Suprapubic skin (tissue), 4 donors: ENCODE results near the gene CPN2.

ENCODE experiments used
- EP300 ChIP-seq: sonication (generic); formaldehyde crosslinking; IDR thresholded peaks from one replicate; pipeline ENCODE4 v1.6.1; 2017; ENCODE audit warnings: antibody characterized with exemption
- POLR2A ChIP-seq, 2 donors: fragments of 450-650 bp; IDR thresholded peaks; one replicate each; pipeline ENCODE4 v1.6.1; 2017; ENCODE audit warnings: antibody characterized with exemption in 2 of 2, mild to moderate bottlenecking in 2 of 2, moderate library complexity in 2 of 2
- POLR2AphosphoS5 ChIP-seq, 3 donors: sonication (generic); formaldehyde crosslinking; IDR thresholded peaks; one replicate each; pipeline ENCODE4 v1.6.1; 2017; ENCODE audit warnings: antibody characterized with exemption in 3 of 3
- TF ChIP-seq, protein P1 (sequence below), 2 donors: fragments of 200-600 bp in 1 of 2; fragments of 450-650 bp in 1 of 2; sonication (generic) in 1 of 2; IDR thresholded peaks; one replicate each; pipeline ENCODE4 v1.5.1; 2016 to 2019; ENCODE audit warnings: antibody characterized with exemption in 2 of 2, mild to moderate bottlenecking in 1 of 2, moderate library complexity in 1 of 2

GRCh38 chr3:194367992-194368841 lies 17.1 kb upstream of the CPN2 start:
- TF ChIP-seq POLR2AphosphoS5 (IDR thresholded peaks at IDR 0.05) = no peak
- TF ChIP-seq, protein P1, sequence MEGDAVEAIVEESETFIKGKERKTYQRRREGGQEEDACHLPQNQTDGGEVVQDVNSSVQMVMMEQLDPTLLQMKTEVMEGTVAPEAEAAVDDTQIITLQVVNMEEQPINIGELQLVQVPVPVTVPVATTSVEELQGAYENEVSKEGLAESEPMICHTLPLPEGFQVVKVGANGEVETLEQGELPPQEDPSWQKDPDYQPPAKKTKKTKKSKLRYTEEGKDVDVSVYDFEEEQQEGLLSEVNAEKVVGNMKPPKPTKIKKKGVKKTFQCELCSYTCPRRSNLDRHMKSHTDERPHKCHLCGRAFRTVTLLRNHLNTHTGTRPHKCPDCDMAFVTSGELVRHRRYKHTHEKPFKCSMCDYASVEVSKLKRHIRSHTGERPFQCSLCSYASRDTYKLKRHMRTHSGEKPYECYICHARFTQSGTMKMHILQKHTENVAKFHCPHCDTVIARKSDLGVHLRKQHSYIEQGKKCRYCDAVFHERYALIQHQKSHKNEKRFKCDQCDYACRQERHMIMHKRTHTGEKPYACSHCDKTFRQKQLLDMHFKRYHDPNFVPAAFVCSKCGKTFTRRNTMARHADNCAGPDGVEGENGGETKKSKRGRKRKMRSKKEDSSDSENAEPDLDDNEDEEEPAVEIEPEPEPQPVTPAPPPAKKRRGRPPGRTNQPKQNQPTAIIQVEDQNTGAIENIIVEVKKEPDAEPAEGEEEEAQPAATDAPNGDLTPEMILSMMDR (IDR thresholded peaks at IDR 0.05) = no peak
- no peak for TF ChIP-seq POLR2A (IDR thresholded peaks at IDR 0.05)
- TF ChIP-seq EP300 = no peak
